ENCODE data around the gene PPFIA2.

The PPFIA2 gene

GRCh38 chr12:81261508-81262207 is 497.5 kb downstream of the PPFIA2 start:
- TF ChIP-seq TAF1 (IDR thresholded peaks at IDR 0.05; ENCODE audit: borderline replicate concordance, insufficient read depth, low read length) (no peak), FOXP2 (optimal IDR thresholded peaks at IDR 0.05; ENCODE audit: borderline replicate concordance, extremely low read depth, extremely low read length, insufficient read depth) (no peak), REST (IDR thresholded peaks at IDR 0.05; ENCODE audit: insufficient read depth in 1 of 2, low read depth in 2 of 2, low read length in 2 of 2) (no peak), SIN3A (IDR thresholded peaks at IDR 0.05; ENCODE audit: borderline replicate concordance, insufficient read depth, low read length) (no peak), POLR2AphosphoS5 (IDR thresholded peaks at IDR 0.05; ENCODE audit: low read depth, low read length) (no peak)

- TF ChIP-seq POLR2AphosphoS5 (IDR thresholded peaks at IDR 0.05; ENCODE audit: low read depth, low read length) = no peak
- TF ChIP-seq SIN3A (IDR thresholded peaks at IDR 0.05; ENCODE audit: borderline replicate concordance, insufficient read depth, low read length) = no peak
- TF ChIP-seq REST (IDR thresholded peaks at IDR 0.05; ENCODE audit: insufficient read depth in 1 of 2, low read depth in 2 of 2, low read length in 2 of 2) = no peak
- no peak for TF ChIP-seq TAF1 (IDR thresholded peaks at IDR 0.05; ENCODE audit: borderline replicate concordance, insufficient read depth, low read length)
- no peak for TF ChIP-seq FOXP2 (optimal IDR thresholded peaks at IDR 0.05; ENCODE audit: borderline replicate concordance, extremely low read depth, extremely low read length, insufficient read depth)
These were observed 499.8 kb downstream of the PPFIA2 start for GRCh38 chr12:81259360-81259759.

DNA sequence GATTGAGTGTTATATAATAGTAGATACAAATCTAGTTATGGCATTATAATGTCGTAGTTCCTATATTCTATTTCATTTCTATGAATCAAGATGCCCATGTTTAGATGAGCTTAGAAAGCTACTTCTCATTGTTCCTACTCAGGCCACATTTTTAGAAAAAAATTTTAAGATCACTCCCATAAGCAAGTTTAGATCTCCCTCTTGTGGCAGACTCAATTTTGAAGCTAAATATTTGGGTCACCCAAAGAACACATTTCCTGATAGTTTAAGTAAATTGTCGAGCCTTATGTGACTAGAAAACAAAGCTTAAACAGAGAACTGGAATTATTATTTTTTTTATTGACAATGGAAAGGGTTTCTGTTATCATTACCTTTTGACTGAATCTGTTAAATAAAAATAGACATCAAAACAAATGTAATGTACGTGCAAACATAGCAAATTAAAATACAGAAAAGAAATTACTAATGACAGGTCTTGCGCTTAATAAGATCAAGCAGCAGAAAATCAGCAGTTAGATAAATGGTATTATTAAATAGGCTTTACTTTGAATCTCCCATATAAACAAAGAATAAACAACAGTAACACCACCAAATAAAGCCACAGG is 501.1 kb downstream of the PPFIA2 start:
- no peak for TF ChIP-seq REST (IDR thresholded peaks at IDR 0.05; ENCODE audit: insufficient read depth in 1 of 2, low read depth in 2 of 2, low read length in 2 of 2)
- TF ChIP-seq SIN3A (IDR thresholded peaks at IDR 0.05; ENCODE audit: borderline replicate concordance, insufficient read depth, low read length) = no peak
- TF ChIP-seq POLR2AphosphoS5 (IDR thresholded peaks at IDR 0.05; ENCODE audit: low read depth, low read length) = no peak
- TF ChIP-seq FOXP2 (optimal IDR thresholded peaks at IDR 0.05; ENCODE audit: borderline replicate concordance, extremely low read depth, extremely low read length, insufficient read depth) = no peak
- no peak for TF ChIP-seq TAF1 (IDR thresholded peaks at IDR 0.05; ENCODE audit: borderline replicate concordance, insufficient read depth, low read length)

GRCh38 chr12:81255947-81256346 is 503.2 kb downstream of the PPFIA2 start:
- TF ChIP-seq FOXP2 (optimal IDR thresholded peaks at IDR 0.05; ENCODE audit: borderline replicate concordance, extremely low read depth, extremely low read length, insufficient read depth) (no peak), TAF1 (IDR thresholded peaks at IDR 0.05; ENCODE audit: borderline replicate concordance, insufficient read depth, low read length) (no peak), POLR2AphosphoS5 (IDR thresholded peaks at IDR 0.05; ENCODE audit: low read depth, low read length) (no peak), REST (IDR thresholded peaks at IDR 0.05; ENCODE audit: insufficient read depth in 1 of 2, low read depth in 2 of 2, low read length in 2 of 2) (no peak), SIN3A (IDR thresholded peaks at IDR 0.05; ENCODE audit: borderline replicate concordance, insufficient read depth, low read length) (no peak)
